Vagina (tissue), 2 donors: ENCODE measurements around the gene PPP1R9B.

Experiments used
- CTCF ChIP-seq, 3 experiments: fragments of 450-650 bp in 2 of 3; fragments of 200-600 bp in 1 of 3; sonication (generic) in 1 of 3; IDR thresholded peaks; one replicate each; pipeline ENCODE4 v1.5.1; 2017 to 2019; ENCODE audit warnings: antibody characterized with exemption in 3 of 3, mild to moderate bottlenecking in 2 of 3, moderate library complexity in 2 of 3
- POLR2A ChIP-seq, 2 donors: fragments of 450-650 bp; IDR thresholded peaks; one replicate each; pipeline ENCODE4 v1.6.1; 2017; ENCODE audit warnings: antibody characterized with exemption in 2 of 2, mild to moderate bottlenecking in 2 of 2, moderate library complexity in 2 of 2
- POLR2AphosphoS5 ChIP-seq, 2 donors: sonication (generic); formaldehyde crosslinking; IDR thresholded peaks; one replicate each; pipeline ENCODE4 v1.9.0; 2017; ENCODE audit warnings: antibody characterized with exemption in 2 of 2, mild to moderate bottlenecking in 2 of 2, low read depth in 1 of 2; ENCODE audit not compliant: insufficient read depth in 1 of 2

- TF ChIP-seq POLR2A (IDR thresholded peaks at IDR 0.05) (no peak), CTCF (IDR thresholded peaks at IDR 0.05) (no peak), POLR2AphosphoS5 (IDR thresholded peaks at IDR 0.05; ENCODE audit: insufficient read depth in 1 of 2, low read depth in 1 of 2) (no peak)
Measured at GRCh38 chr17:50123649-50124349, 26.7 kb downstream of the PPP1R9B start.
